Muscle layer of duodenum (tissue), 2 donors: ENCODE data around the gene CRYBA2.
A peak's percentile ranks its signal among the peaks of the same experiment; 100 is the strongest.

Experiments
- H3K27ac ChIP-seq: one replicate; pipeline ENCODE4 v1.7.0; 2013; ENCODE audit warnings: mild to moderate bottlenecking, low read length
- H3K27me3 ChIP-seq: one replicate; pipeline ENCODE4 v1.7.0; 2013; ENCODE audit warnings: low read depth, mild to moderate bottlenecking, control low read depth, low read length
- H3K36me3 ChIP-seq, 2 donors: one replicate each; pipeline ENCODE4 v1.7.0; 2013; ENCODE audit warnings: low read length in 2 of 2, control low read depth in 1 of 2, mild to moderate bottlenecking in 1 of 2; ENCODE audit not compliant: insufficient read depth in 2 of 2, control insufficient read depth in 1 of 2
- H3K4me1 ChIP-seq, 2 donors: one replicate each; pipeline ENCODE4 v1.7.0; 2013; ENCODE audit warnings: low read length in 2 of 2, mild to moderate bottlenecking in 2 of 2, control low read depth in 1 of 2, moderate library complexity in 1 of 2; ENCODE audit not compliant: insufficient read depth in 2 of 2, control insufficient read depth in 1 of 2
- H3K4me3 ChIP-seq, 2 donors: one replicate each; pipeline ENCODE4 v1.7.0; 2013; ENCODE audit warnings: low read length in 2 of 2, low read depth in 1 of 2, mild to moderate bottlenecking in 1 of 2
- H3K9me3 ChIP-seq, 2 donors: one replicate each; pipeline ENCODE4 v1.7.0; 2013; ENCODE audit warnings: low read length in 2 of 2, control low read depth in 1 of 2, mild to moderate bottlenecking in 1 of 2; ENCODE audit not compliant: control insufficient read depth in 1 of 2
- donor health status: healthy.

Gene CRYBA2

GRCh38 chr2:218993345-218994315 lies at the start of gene CRYBA2:
Gene CRYBA2 (minus strand): TSS chr2:218993422. CDS start chr2:218993176, 246 bp downstream.
- H3K27ac ChIP-seq = no peak within 1 kb of the TSS
- no peaks in the 10 kb centered on the region for H3K36me3 ChIP-seq
- H3K27me3 ChIP-seq = peaks cover 63% of the 10 kb centered on the region
- H3K9me3 ChIP-seq = no peaks in the 10 kb centered on the region
- peaks cover 3 to 31% of the 10 kb centered on the region in 2 donors for H3K4me1 ChIP-seq
- H3K4me3 ChIP-seq = peak within 1 kb of the TSS; percentile 44 to 64

- H3K27ac ChIP-seq = no peak overlapping the region
- peaks cover 42% of the 10 kb centered on the region for H3K27me3 ChIP-seq
- H3K4me1 ChIP-seq = no peaks in the 10 kb centered on the region
- H3K36me3 ChIP-seq = no peaks in the 10 kb centered on the region
- H3K9me3 ChIP-seq = no peaks in the 10 kb centered on the region
- H3K4me3 ChIP-seq = no peak overlapping the region
Observed at GRCh38 chr2:219042750-219043149, 49.5 kb upstream of the CRYBA2 start.

- Histone ChIP-seq H3K9me3 (no peaks in the 10 kb centered on the region), H3K36me3 (no peaks in the 10 kb centered on the region), H3K27me3 (peaks cover 39% of the 10 kb centered on the region), H3K4me1 (no peaks in the 10 kb centered on the region), H3K27ac (no peak overlapping the region), H3K4me3 (no peak overlapping the region)
Observed at GRCh38 chr2:219042157-219042556, 48.9 kb upstream of the CRYBA2 start.

- Histone ChIP-seq H3K36me3 (no peaks in the 10 kb centered on the region), H3K4me3 (peak within 1 kb of the TSS in 1 of 2 donors; percentile 45), H3K9me3 (no peaks in the 10 kb centered on the region), H3K27ac (no peak within 1 kb of the TSS), H3K27me3 (peaks cover 39% of the 10 kb centered on the region), H3K4me1 (no peaks in the 10 kb centered on the region)
Observed at GRCh38 chr2:219041252-219041651, 48.0 kb upstream of the CRYBA2 start, which contains the start of gene CFAP65. Gene CFAP65 (minus strand): TSS chr2:219041516. CDS start chr2:219039048, 2,468 bp downstream.

- H3K36me3 ChIP-seq = no peaks in the 10 kb centered on the region
- no peaks in the 10 kb centered on the region for H3K4me1 ChIP-seq
- no peaks in the 10 kb centered on the region for H3K9me3 ChIP-seq
- H3K4me3 ChIP-seq = no peak overlapping the region
- peaks cover 31% of the 10 kb centered on the region for H3K27me3 ChIP-seq
- no peak overlapping the region for H3K27ac ChIP-seq
Observed at GRCh38 chr2:219038600-219038999, 45.4 kb upstream of the CRYBA2 start.

- no peaks in the 10 kb centered on the region for H3K4me1 ChIP-seq
- H3K27me3 ChIP-seq = peaks cover 31% of the 10 kb centered on the region
Observed at GRCh38 chr2:219037783-219038499, 44.7 kb upstream of the CRYBA2 start.

GRCh38 chr2:219035942-219036341 lies 42.7 kb upstream of the CRYBA2 start:
- Histone ChIP-seq H3K4me3 (no peak overlapping the region), H3K9me3 (no peaks in the 10 kb centered on the region), H3K27me3 (peaks cover 18% of the 10 kb centered on the region), H3K36me3 (no peaks in the 10 kb centered on the region), H3K27ac (no peak overlapping the region), H3K4me1 (no peaks in the 10 kb centered on the region)

More at GRCh38 chr2:219037783-219038499, 44.7 kb upstream of the CRYBA2 start:
- Histone ChIP-seq H3K4me3 (no peak overlapping the region), H3K27ac (no peak overlapping the region), H3K36me3 (no peaks in the 10 kb centered on the region), H3K9me3 (no peaks in the 10 kb centered on the region)

GRCh38 chr2:219034823-219035222 lies 41.6 kb upstream of the CRYBA2 start:
- Histone ChIP-seq H3K27me3 (peaks cover 9% of the 10 kb centered on the region), H3K4me1 (no peaks in the 10 kb centered on the region), H3K4me3 (no peak overlapping the region), H3K9me3 (no peaks in the 10 kb centered on the region), H3K36me3 (no peaks in the 10 kb centered on the region), H3K27ac (no peak overlapping the region)

GRCh38 chr2:219032051-219032745 lies 39.0 kb upstream of the CRYBA2 start:
- Histone ChIP-seq H3K27me3 (no peaks in the 10 kb centered on the region), H3K36me3 (no peaks in the 10 kb centered on the region), H3K9me3 (no peaks in the 10 kb centered on the region), H3K4me3 (no peak overlapping the region), H3K27ac (no peak overlapping the region), H3K4me1 (no peaks in the 10 kb centered on the region)

- Histone ChIP-seq H3K27me3 (no peaks in the 10 kb centered on the region), H3K4me3 (no peak overlapping the region)
Observed at GRCh38 chr2:219031005-219031738, 38.0 kb upstream of the CRYBA2 start.

More at GRCh38 chr2:219031005-219031738, 38.0 kb upstream of the CRYBA2 start:
- H3K36me3 ChIP-seq = no peaks in the 10 kb centered on the region
- no peak overlapping the region for H3K27ac ChIP-seq
- no peaks in the 10 kb centered on the region for H3K9me3 ChIP-seq
- no peaks in the 10 kb centered on the region for H3K4me1 ChIP-seq
